ENCODE measurements around the gene BIN1.

BIN1 gene

DNA sequence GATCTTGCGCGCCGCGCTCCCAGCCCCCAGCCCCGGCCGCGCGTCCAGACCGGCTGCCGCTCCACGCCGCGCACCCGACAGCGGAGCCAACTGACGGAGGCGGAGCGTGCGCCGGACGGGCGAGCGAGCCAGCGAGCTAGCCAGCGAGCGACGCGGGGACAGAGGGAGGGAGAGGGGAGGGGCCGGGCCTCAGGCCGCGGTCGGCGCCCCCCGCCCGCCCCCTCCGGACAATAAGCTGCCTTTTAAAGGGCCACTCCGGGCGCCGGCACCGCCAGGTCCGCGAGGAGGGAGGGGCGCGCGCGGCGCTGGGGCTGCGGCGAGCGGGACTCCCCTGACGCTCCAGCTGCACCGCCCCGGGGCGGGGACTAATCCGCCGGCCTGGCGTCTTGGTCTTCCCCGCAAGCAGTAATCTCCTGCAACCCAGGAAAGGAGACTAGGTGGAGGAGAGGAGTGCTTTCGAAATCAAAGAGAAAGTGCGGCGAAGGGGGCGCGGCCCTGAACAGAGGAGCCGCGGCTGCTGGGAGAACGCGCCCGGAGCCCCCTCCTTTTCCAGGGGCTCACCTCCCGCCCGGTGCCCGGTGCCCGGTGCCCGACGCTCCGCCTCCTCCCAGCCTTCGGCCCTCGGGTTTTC, at the start of gene BIN1:
Gene BIN1, minus strand, starts transcription at position 164 of the 631 bp plus-strand sequence. CDS start 211 bp downstream, outside the sequence.
- DNase-seq, result peak; percentile 14 to 55 (median 44)

- no peak for DNase-seq
Observed at GRCh38 chr2:127155947-127156346, 49.0 kb upstream of the BIN1 start.

- no peak for DNase-seq
Observed at GRCh38 chr2:127155028-127155581, 48.2 kb upstream of the BIN1 start.

DNA sequence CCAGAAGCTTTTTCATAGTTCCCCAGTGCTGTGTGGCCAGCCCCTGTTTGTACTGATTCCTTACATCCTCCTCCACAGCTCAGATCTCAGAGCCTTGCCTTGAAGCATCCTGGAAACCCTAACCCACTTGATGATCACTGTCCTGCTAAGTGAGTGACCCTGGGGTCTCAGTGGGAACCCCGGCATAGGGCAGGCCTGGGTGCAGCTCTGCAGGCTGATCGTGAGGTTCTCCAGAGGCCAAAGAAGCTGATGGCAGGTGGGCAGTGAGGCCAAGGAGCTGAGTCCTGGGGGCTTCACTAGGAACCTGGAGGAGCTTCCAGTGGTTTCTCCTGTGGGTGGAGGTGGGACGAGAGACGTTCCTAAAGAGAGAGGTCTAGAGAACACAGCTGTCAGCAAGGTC, 47.4 kb upstream of the BIN1 start:
- DNase-seq, result no peak

GRCh38 chr2:127153691-127154158, 46.8 kb upstream of the BIN1 start:
- no peak for DNase-seq

DNA sequence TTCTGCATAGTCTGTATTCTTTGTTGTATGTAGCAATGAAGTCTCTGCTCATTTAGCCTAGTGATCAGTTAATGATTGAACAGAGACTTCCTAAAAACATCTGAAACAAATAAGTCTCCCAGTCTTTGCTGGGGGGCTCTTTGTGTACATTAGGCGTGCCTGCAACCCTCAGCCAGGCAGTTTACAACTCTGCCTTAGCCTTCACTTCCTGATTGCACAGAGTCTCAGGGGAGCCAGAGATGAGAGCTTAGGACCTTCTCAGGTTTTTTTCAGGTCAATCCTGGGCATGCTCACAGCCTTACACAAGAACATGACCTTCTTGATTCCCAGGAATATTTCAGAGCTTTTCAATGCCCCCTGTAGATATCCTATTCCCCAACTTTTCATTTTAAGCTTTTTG, 44.0 kb upstream of the BIN1 start:
- no peak for DNase-seq

- no peak for DNase-seq
Observed at GRCh38 chr2:127149384-127149783, 42.4 kb upstream of the BIN1 start.

- no peak for DNase-seq
Observed at GRCh38 chr2:127146820-127147502, 40.0 kb upstream of the BIN1 start.

- no peak for DNase-seq
Observed at GRCh38 chr2:127146071-127146725, 39.2 kb upstream of the BIN1 start.

GRCh38 chr2:127145280-127145895, 38.4 kb upstream of the BIN1 start:
- DNase-seq, result no peak

GRCh38 chr2:127143841-127144782, 37.2 kb upstream of the BIN1 start:
- no peak for DNase-seq

GRCh38 chr2:127142663-127143630, 36.0 kb upstream of the BIN1 start:
- DNase-seq, result no peak

DNA sequence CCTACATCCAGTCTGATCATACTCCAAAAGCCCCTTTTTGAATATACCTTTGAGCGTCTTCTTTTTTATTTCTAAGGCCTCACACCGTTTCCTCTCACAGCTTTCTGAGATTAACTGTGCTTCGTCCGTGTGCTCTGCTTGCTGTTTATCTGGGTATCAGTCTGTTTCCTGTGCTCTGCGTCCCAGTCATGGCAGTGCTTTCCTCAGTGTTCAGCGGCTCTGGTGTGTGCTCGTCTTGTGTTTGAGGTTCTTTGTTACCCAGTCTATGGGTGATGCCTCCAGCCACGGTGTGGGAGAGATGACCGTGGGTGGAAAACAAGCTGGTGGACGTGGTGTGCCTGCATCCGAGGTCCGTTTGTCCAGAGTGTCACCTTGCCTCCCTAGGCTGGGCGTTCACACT, 33.6 kb upstream of the BIN1 start:
- no peak for DNase-seq

GRCh38 chr2:127139766-127140165, 32.8 kb upstream of the BIN1 start:
- no peak for DNase-seq

DNA sequence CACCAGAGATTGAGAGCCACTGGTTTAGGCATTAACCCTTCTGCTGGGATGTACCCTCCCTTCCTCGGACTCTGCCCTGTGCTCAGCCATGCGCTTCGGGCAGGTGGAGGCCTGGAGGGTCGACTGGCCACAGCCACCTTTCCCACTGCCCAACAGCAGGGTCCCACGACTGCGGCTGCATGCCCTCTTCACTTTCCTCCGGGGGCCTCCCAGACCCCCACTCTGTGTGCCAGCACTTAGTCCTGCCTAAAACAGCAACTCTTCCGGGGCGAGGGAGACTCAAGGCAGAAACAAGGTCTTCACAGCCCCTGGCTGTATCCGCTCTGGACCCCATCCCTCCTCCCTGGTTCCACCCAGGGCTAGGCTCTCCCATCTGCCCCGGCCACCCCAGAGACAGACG, 31.3 kb upstream of the BIN1 start:
- no peak for DNase-seq

DNA sequence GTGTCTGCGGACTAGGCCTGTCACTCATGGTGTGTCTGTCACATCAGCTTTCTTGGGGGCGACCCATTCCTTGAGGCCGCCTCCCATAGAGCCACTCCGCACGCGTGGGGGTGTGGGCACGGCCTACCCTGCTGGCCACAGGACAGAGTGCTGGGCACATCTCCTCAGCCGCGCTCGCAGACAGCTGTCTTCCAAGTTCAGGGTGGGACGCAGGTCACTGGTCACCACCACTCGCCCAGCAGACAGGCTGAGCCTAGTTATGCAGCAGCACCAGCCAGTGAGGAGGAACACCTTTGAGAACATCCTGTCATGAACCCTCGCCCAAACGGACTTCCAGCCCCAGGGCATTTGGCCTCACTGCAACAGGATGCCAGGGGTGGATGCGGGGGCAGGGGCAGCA, 30.8 kb upstream of the BIN1 start:
- no peak for DNase-seq

GRCh38 chr2:127137225-127137624, 30.3 kb upstream of the BIN1 start:
- no peak for DNase-seq

DNA sequence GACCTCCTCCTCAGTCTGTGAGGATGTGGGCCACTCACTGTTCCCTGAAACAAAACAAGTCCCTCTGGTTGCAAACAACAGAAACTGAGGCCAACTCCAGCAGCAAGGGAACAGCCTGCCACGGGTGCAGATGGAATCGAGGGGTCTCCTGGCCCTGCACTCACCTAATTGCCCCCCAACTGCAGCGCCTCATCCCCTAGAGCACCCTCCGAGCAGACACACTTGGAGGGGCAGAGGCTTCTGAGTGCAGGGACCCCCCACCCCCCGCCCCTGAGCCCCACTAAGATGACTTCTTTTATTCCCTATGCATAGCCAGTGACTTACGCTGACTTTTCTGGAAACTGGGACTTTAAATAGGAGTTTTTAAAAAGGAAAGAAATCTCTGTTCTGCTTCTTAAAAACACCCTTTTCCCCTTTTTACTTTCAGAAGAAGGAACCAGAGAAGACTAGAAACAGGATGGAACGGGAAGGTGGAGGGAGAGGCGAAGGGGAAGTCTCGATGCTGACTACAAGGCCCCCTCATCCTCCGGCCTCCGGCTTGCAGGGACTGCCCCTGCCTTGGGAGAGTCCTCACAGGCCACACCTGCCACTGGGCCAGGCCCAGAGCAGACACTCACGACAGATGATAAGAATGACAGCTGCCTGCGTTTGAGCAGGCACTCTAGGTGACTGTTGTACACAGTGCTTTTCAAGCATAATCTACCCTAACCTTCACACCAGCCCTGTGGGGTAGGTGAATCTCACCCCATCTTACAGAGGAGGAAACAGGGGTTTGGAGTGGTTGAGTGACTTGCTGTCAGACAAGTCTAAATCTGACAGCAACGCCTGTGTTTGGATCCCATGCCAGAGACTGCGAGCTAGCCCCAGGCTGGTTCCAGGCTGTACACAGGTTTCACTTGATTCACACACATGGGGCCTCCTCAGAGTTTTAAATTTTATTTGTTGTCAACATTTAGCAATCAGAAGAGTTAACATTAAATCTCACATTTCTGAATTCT, 28.2 kb upstream of the BIN1 start:
- no peak for DNase-seq

GRCh38 chr2:127134235-127134634, 27.3 kb upstream of the BIN1 start:
- DNase-seq, result no peak

GRCh38 chr2:127133793-127134192, 26.8 kb upstream of the BIN1 start:
- no peak for DNase-seq

All from stimulated activated naive CD4-positive, alpha-beta T cell (primary cell).